ENCODE results near the gene HVCN1.

Gene HVCN1

DNA sequence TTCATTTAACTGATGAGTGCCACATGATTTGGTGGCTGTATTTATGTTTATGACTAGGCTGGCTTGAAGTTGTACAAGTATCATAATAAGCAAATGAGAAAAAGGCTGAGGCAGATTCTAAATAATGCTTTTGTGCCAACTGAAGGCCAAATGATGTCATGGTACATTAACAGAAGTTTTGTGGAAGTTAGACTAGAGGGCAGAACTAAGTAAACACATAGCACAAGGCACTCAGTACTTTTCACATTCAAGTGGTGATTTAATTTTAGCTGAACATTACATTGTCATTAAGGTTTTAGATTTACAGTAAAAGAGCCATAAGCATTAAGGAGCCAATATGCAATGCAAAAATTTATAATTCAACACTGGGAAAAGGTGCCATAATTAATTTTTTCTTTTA is 32.7 kb upstream of the HVCN1 start:
- peaks cover 18% of the 10 kb centered on the region for H3K36me3 ChIP-seq (ENCODE audit: control insufficient read depth, insufficient read depth, low read length)

DNA sequence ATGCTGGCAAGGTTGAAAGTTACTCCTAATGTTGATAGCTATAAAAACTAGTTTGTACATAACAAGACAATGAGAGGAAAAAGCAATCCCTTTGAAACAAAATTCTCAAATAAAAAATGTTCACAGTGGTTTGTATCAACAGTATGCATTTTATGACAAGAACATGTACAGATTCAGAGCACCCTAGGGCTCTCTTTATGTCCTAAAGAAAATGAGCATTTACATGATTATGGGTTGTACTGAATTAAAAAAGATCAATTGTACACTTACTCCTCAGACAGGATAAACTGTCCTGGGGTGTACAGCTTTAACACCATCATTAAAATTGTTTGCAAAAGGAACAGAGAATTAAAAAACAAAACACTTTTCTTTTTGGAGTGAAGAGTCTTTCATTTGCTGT is 31.6 kb upstream of the HVCN1 start:
- DNase-seq (ENCODE audit: extremely low read depth, insufficient read length) = no peak
- TF ChIP-seq, protein P1, sequence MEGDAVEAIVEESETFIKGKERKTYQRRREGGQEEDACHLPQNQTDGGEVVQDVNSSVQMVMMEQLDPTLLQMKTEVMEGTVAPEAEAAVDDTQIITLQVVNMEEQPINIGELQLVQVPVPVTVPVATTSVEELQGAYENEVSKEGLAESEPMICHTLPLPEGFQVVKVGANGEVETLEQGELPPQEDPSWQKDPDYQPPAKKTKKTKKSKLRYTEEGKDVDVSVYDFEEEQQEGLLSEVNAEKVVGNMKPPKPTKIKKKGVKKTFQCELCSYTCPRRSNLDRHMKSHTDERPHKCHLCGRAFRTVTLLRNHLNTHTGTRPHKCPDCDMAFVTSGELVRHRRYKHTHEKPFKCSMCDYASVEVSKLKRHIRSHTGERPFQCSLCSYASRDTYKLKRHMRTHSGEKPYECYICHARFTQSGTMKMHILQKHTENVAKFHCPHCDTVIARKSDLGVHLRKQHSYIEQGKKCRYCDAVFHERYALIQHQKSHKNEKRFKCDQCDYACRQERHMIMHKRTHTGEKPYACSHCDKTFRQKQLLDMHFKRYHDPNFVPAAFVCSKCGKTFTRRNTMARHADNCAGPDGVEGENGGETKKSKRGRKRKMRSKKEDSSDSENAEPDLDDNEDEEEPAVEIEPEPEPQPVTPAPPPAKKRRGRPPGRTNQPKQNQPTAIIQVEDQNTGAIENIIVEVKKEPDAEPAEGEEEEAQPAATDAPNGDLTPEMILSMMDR (IDR thresholded peaks at IDR 0.05; ENCODE audit: insufficient read depth, low read length, poor library complexity, severe bottlenecking) = no peak
- Histone ChIP-seq H3K27me3 (replicated peaks; ENCODE audit: control insufficient read depth, insufficient read depth, low read length) (no peaks in the 10 kb centered on the region), H3K4me3 (replicated peaks; ENCODE audit: low read depth, low read length) (no peak overlapping the region), H3K36me3 (ENCODE audit: control insufficient read depth, insufficient read depth, low read length) (peaks cover 18% of the 10 kb centered on the region)

More for the DNA sequence above, 32.7 kb upstream of the HVCN1 start:
- TF ChIP-seq, protein P1 (IDR thresholded peaks at IDR 0.05; ENCODE audit: insufficient read depth, low read length, poor library complexity, severe bottlenecking) = no peak
- Histone ChIP-seq H3K4me3 (replicated peaks; ENCODE audit: low read depth, low read length) (no peak overlapping the region), H3K27me3 (replicated peaks; ENCODE audit: control insufficient read depth, insufficient read depth, low read length) (no peaks in the 10 kb centered on the region)
- no peak for DNase-seq (ENCODE audit: extremely low read depth, insufficient read length)

DNA sequence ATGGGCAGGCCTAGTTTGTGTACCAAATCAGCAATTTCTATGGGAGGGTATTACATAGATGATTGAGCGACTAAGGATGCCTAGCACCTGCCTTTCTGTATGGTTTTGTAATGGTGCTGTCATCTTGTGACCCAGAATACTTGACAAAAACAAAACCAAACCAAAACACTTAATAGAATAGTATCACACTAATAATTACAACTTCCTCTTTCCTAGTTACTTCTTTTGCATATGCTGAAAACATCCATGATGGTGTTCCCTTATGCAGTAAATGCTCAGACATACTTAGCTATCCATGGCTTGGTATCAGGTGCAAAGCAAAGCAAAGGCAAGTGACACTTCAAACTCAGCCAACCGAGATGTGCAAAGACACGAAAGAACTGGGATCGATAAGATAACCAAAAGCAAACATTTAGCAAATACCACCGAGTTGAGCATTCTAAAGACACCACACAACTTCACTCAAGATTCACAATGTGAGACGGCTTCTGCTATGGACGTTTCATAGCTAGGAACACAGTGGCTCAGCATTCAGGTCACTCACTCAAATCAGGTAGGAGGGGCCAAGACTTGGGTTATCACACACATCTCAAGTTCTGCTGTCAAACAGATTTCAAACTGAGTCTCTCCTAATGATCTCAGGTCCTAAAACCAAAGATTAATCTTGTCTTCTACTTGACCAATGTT is 29.4 kb upstream of the HVCN1 start:
- H3K27me3 ChIP-seq (replicated peaks; ENCODE audit: control insufficient read depth, insufficient read depth, low read length) = no peaks in the 10 kb centered on the region
- peaks cover 12% of the 10 kb centered on the region for H3K36me3 ChIP-seq (ENCODE audit: control insufficient read depth, insufficient read depth, low read length)
- DNase-seq (ENCODE audit: extremely low read depth, insufficient read length) = no peak
- H3K4me3 ChIP-seq (replicated peaks; ENCODE audit: low read depth, low read length) = no peak overlapping the region
- TF ChIP-seq, protein P1 (IDR thresholded peaks at IDR 0.05; ENCODE audit: insufficient read depth, low read length, poor library complexity, severe bottlenecking) = no peak

DNA sequence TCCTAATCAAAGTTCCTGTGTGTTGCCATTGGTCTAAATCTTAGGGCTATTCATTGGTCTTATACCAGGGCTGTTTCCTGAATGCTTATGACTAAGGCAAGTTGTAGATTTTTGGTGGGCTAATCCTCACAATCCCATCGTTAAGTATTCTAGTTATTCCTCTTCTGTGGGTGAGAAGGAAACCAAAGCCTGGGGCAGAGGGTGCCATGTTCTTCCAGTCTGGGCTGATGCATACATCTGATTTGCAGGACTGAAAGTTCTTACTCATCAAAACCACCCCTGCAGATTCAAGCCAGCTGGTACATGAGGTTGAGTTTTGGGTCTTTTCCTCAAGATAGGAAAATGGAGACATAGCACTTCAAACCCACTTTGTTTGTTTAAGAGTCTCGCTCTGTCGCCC is 28.1 kb upstream of the HVCN1 start:
- Histone ChIP-seq H3K27me3 (replicated peaks; ENCODE audit: control insufficient read depth, insufficient read depth, low read length) (no peaks in the 10 kb centered on the region), H3K36me3 (ENCODE audit: control insufficient read depth, insufficient read depth, low read length) (peaks cover 12% of the 10 kb centered on the region), H3K4me3 (replicated peaks; ENCODE audit: low read depth, low read length) (no peak overlapping the region)
- TF ChIP-seq, protein P1 (IDR thresholded peaks at IDR 0.05; ENCODE audit: insufficient read depth, low read length, poor library complexity, severe bottlenecking) = no peak
- DNase-seq (ENCODE audit: extremely low read depth, insufficient read length) = no peak

DNA sequence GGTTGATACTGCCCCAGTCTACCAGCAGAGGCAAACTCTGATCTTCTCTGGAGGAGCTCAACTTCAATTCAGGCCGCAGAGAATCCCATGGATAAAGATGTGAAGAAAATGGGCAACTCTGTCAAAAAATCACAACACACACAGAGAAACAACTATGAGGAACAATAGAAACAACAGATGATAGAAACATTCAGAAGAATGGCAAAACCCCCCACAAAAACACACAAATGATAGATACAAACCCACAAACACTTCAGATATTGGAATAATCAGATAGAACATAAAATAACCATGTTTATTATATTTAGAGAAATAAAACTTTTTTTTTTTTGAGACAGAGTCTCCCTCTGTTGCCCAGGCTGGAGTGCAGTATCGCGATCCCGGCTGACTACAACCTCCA is 20.0 kb upstream of the HVCN1 start:
- H3K27me3 ChIP-seq (replicated peaks; ENCODE audit: control insufficient read depth, insufficient read depth, low read length) = no peaks in the 10 kb centered on the region
- TF ChIP-seq, protein P1 (IDR thresholded peaks at IDR 0.05; ENCODE audit: insufficient read depth, low read length, poor library complexity, severe bottlenecking) = no peak
- no peaks in the 10 kb centered on the region for H3K36me3 ChIP-seq (ENCODE audit: control insufficient read depth, insufficient read depth, low read length)
- H3K4me3 ChIP-seq (replicated peaks; ENCODE audit: low read depth, low read length) = no peak overlapping the region
- DNase-seq (ENCODE audit: extremely low read depth, insufficient read length) = no peak

DNA sequence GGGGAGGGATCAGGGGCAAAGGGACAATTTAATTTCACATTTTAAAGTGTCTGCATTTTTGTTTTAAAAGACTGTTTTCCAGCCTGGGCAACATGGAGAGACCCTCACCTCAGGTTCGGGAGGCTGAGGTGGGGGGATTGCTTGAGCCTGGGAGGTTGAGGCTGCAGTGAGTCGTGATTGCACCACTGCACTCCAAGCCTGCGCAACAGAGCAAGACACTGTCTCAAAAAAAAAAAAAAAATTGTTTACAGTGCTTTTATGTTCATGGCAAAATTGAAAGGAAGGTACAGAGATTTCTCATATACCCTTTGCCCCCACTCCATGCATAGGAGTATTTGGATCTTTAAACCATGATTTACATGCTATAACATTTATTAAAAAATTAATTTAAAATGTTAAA is 16.4 kb upstream of the HVCN1 start:
- TF ChIP-seq, protein P1 (IDR thresholded peaks at IDR 0.05; ENCODE audit: insufficient read depth, low read length, poor library complexity, severe bottlenecking) = no peak
- no peak overlapping the region for H3K4me3 ChIP-seq (replicated peaks; ENCODE audit: low read depth, low read length)
- DNase-seq (ENCODE audit: extremely low read depth, insufficient read length) = no peak

More for the DNA sequence above, 16.4 kb upstream of the HVCN1 start:
- H3K36me3 ChIP-seq (ENCODE audit: control insufficient read depth, insufficient read depth, low read length) = no peaks in the 10 kb centered on the region
- H3K27me3 ChIP-seq (replicated peaks; ENCODE audit: control insufficient read depth, insufficient read depth, low read length) = no peaks in the 10 kb centered on the region
